SK-N-SH treated with all-trans-retinoic acid at 6 μM for 48 hours (cell line): ENCODE results near the gene CLIP3.

Experiments used
- ATAC-seq: fragments of 200-7000 bp; cut with Tn5 transposase; 3 replicates; pipeline ENCODE4 v1.9.1; 2020; ENCODE audit warnings: mild to moderate bottlenecking, moderate library complexity
- ARNTL ChIP-seq: fragments of 450-650 bp; formaldehyde crosslinking; IDR thresholded peaks from 2 replicates; pipeline ENCODE4 v1.5.0; 2020; ENCODE audit warnings: low read depth, mild to moderate bottlenecking, moderate library complexity, borderline replicate concordance
- BACH2 ChIP-seq: fragments of 250-450 bp; sonication (Bioruptor Pico); IDR thresholded peaks from 2 replicates; pipeline ENCODE4 v1.9.0; 2021; ENCODE audit warnings: mild to moderate bottlenecking, borderline replicate concordance
- CSDC2 ChIP-seq: fragments of 250-450 bp; sonication (Bioruptor Pico); IDR thresholded peaks from 2 replicates; pipeline ENCODE4 v1.5.0; 2020; ENCODE audit warnings: mild to moderate bottlenecking, moderate library complexity
- ESRRG ChIP-seq: fragments of 250-450 bp; sonication (Bioruptor Pico); IDR thresholded peaks from 2 replicates; pipeline ENCODE4 v1.6.1; 2021; ENCODE audit warnings: mild to moderate bottlenecking
- ISL1 ChIP-seq: fragments of 250-450 bp; sonication (Bioruptor Pico); IDR thresholded peaks from 2 replicates; pipeline ENCODE4 v2.1.2; 2022; ENCODE audit warnings: mild to moderate bottlenecking, moderate library complexity
- OSR1 ChIP-seq: fragments of 250-450 bp; sonication (Bioruptor Pico); IDR thresholded peaks from 2 replicates; pipeline ENCODE4 v1.8.0; 2022; ENCODE audit warnings: moderate library complexity, mild to moderate bottlenecking, inconsistent platforms
- PPARA ChIP-seq: fragments of 250-450 bp; sonication (Bioruptor Pico); IDR thresholded peaks from 2 replicates; pipeline ENCODE4 v1.5.0; 2020; ENCODE audit warnings: mild to moderate bottlenecking, borderline replicate concordance
- RARB ChIP-seq: fragments of 250-450 bp; sonication (Bioruptor Pico); IDR thresholded peaks from 2 replicates; pipeline ENCODE4 v1.8.0; 2021; ENCODE audit warnings: mild to moderate bottlenecking, moderate library complexity
- SNAI2 ChIP-seq: fragments of 250-450 bp; sonication (Bioruptor Pico); IDR thresholded peaks from 2 replicates; pipeline ENCODE4 v1.5.0; 2020; ENCODE audit warnings: mild to moderate bottlenecking, moderate library complexity
- ZC3H10 ChIP-seq: fragments of 250-450 bp; sonication (Bioruptor Pico); IDR thresholded peaks from 2 replicates; pipeline ENCODE4 v1.5.1; 2021; ENCODE audit warnings: mild to moderate bottlenecking, moderate library complexity
- ZFP30 ChIP-seq: fragments of 450-650 bp; formaldehyde crosslinking; IDR thresholded peaks from 2 replicates; pipeline ENCODE4 v1.5.0; 2022; ENCODE audit warnings: mild to moderate bottlenecking, moderate library complexity
- ZNF70 ChIP-seq: fragments of 450-650 bp; formaldehyde crosslinking; IDR thresholded peaks from 2 replicates; pipeline ENCODE4 v1.5.0; 2020; ENCODE audit warnings: mild to moderate bottlenecking, moderate library complexity
- ZNF8 ChIP-seq: fragments of 450-650 bp; formaldehyde crosslinking; IDR thresholded peaks from 2 replicates; pipeline ENCODE4 v1.5.0; 2020; ENCODE audit warnings: mild to moderate bottlenecking, moderate library complexity
- TF ChIP-seq, protein P1 (sequence below): fragments of 250-450 bp; sonication (Bioruptor Pico); IDR thresholded peaks from 2 replicates; pipeline ENCODE4 v1.5.1; 2021; ENCODE audit warnings: mild to moderate bottlenecking, moderate library complexity
- TF ChIP-seq, protein P2 (sequence below): fragments of 250-450 bp; sonication (Bioruptor Pico); IDR thresholded peaks from 2 replicates; pipeline ENCODE4 v1.8.0; 2021; ENCODE audit warnings: low read depth, mild to moderate bottlenecking, moderate library complexity, borderline replicate concordance
- TF ChIP-seq, protein P3 (sequence below): fragments of 250-450 bp; sonication (Bioruptor Pico); IDR thresholded peaks from 2 replicates; pipeline ENCODE4 v1.5.0; 2020; ENCODE audit warnings: mild to moderate bottlenecking, moderate library complexity
- TF ChIP-seq, protein P4 (sequence below): fragments of 250-450 bp; sonication (Bioruptor Pico); IDR thresholded peaks from 2 replicates; pipeline ENCODE4 v1.8.0; 2020; ENCODE audit warnings: mild to moderate bottlenecking, moderate library complexity, borderline replicate concordance
- TF ChIP-seq, protein P5 (sequence below): fragments of 250-450 bp; sonication (Bioruptor Pico); IDR thresholded peaks from 2 replicates; pipeline ENCODE4 v1.5.1; 2020; ENCODE audit warnings: low read depth, mild to moderate bottlenecking, moderate library complexity

Gene CLIP3, protein sequence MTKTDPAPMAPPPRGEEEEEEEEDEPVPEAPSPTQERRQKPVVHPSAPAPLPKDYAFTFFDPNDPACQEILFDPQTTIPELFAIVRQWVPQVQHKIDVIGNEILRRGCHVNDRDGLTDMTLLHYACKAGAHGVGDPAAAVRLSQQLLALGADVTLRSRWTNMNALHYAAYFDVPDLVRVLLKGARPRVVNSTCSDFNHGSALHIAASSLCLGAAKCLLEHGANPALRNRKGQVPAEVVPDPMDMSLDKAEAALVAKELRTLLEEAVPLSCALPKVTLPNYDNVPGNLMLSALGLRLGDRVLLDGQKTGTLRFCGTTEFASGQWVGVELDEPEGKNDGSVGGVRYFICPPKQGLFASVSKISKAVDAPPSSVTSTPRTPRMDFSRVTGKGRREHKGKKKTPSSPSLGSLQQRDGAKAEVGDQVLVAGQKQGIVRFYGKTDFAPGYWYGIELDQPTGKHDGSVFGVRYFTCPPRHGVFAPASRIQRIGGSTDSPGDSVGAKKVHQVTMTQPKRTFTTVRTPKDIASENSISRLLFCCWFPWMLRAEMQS

DNA sequence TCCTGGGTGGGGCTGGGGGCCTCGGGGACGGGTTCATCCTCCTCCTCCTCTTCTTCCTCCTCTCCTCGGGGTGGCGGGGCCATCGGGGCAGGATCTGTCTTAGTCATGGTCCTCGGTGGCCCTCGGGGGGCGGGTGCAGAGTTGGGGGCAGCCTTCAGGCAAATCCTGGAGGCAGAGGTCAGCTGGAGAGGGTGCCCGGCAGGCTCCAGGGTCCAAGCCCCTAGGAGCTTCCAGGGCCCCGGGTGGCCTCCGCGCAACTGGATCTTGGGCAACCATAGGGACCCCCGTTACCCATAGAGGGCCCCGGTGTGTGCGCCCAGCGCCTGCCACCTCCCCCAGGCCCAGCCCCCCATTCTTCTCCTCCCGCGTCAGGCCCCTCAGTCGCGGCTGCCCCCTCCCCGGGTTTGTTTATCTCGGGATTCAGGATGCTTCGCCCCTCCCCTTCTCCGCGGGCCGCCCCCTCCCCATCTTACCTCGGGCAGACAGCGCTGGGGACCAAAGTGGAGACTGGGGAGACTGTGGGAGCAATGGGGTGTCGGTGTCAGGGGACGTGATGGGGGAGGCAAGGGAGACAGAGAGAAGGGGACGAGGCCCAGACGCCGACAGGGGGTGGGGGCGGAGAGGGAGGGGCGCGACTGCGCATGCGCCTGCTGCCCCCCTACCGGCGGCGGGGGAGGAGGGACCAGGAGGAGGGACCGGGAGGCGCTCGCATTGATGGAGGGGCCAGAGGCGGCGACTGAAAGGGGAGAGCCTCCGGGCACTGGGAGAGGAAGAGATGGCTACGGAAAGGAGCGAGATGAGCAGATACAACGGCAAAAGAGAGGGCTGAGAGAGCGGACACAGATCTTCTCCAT is at the start of gene CLIP3:
CLIP3 (minus strand) TSS at position 623 of the 854 bp plus-strand sequence; CDS start at position 107, 516 bp downstream.
- peak; percentile 89 for ATAC-seq
- no peak for TF ChIP-seq ESRRG (CRISPR knock-in tag)

DNA sequence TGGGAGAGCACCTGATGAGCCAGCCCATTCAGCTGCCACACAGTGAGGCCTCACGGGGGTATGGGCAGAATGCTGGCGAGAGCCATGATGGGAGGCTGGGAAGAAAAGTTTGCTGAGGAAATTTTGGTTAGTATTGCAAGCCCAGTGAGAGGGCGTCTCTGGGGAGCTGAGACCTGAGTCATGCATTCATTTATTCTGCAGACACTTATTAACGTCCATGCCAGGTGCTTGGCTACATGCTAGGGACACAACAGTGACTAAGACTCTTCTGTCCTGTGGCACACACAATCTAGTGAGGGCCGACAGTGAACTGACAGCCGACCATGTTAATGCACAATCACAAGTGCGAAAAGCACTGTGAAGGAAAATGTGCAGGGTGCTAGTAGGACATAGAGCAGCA is 49.2 kb upstream of the CLIP3 start:
- TF ChIP-seq OSR1 (CRISPR knock-in tag) (no peak), ZNF8 (CRISPR knock-in tag) (no peak), ARNTL (CRISPR knock-in tag) (no peak)
- TF ChIP-seq, protein P1, sequence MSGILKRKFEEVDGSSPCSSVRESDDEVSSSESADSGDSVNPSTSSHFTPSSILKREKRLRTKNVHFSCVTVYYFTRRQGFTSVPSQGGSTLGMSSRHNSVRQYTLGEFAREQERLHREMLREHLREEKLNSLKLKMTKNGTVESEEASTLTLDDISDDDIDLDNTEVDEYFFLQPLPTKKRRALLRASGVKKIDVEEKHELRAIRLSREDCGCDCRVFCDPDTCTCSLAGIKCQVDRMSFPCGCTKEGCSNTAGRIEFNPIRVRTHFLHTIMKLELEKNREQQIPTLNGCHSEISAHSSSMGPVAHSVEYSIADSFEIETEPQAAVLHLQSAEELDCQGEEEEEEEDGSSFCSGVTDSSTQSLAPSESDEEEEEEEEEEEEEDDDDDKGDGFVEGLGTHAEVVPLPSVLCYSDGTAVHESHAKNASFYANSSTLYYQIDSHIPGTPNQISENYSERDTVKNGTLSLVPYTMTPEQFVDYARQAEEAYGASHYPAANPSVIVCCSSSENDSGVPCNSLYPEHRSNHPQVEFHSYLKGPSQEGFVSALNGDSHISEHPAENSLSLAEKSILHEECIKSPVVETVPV (CRISPR knock-in tag): no peak
- TF ChIP-seq, protein P2, sequence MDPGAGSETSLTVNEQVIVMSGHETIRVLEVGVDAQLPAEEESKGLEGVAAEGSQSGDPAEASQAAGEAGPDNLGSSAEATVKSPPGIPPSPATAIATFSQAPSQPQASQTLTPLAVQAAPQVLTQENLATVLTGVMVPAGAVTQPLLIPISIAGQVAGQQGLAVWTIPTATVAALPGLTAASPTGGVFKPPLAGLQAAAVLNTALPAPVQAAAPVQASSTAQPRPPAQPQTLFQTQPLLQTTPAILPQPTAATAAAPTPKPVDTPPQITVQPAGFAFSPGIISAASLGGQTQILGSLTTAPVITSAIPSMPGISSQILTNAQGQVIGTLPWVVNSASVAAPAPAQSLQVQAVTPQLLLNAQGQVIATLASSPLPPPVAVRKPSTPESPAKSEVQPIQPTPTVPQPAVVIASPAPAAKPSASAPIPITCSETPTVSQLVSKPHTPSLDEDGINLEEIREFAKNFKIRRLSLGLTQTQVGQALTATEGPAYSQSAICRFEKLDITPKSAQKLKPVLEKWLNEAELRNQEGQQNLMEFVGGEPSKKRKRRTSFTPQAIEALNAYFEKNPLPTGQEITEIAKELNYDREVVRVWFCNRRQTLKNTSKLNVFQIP (CRISPR knock-in tag): no peak

DNA sequence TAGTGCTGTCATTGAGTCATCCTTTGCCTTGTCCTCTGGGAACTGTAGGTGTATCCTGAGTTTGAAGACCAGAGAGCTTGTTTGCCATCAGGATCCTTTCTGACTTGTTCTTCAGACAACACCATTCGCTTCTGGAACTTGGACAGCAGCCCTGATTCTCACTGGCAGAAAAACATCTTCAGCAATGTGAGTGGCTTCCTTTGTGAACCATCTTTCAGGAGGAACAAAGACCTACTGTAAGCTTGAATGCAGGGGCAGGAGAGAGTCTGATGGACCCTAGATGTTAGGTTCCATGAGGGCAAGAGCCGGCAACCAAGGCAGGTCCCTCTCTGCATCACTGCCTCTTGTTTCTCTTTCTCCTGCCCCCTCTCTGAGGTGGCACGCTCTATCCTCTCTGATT is 48.7 kb upstream of the CLIP3 start:
- TF ChIP-seq, protein P3, sequence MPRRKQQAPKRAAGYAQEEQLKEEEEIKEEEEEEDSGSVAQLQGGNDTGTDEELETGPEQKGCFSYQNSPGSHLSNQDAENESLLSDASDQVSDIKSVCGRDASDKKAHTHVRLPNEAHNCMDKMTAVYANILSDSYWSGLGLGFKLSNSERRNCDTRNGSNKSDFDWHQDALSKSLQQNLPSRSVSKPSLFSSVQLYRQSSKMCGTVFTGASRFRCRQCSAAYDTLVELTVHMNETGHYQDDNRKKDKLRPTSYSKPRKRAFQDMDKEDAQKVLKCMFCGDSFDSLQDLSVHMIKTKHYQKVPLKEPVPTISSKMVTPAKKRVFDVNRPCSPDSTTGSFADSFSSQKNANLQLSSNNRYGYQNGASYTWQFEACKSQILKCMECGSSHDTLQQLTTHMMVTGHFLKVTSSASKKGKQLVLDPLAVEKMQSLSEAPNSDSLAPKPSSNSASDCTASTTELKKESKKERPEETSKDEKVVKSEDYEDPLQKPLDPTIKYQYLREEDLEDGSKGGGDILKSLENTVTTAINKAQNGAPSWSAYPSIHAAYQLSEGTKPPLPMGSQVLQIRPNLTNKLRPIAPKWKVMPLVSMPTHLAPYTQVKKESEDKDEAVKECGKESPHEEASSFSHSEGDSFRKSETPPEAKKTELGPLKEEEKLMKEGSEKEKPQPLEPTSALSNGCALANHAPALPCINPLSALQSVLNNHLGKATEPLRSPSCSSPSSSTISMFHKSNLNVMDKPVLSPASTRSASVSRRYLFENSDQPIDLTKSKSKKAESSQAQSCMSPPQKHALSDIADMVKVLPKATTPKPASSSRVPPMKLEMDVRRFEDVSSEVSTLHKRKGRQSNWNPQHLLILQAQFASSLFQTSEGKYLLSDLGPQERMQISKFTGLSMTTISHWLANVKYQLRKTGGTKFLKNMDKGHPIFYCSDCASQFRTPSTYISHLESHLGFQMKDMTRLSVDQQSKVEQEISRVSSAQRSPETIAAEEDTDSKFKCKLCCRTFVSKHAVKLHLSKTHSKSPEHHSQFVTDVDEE (CRISPR knock-in tag): no peak
- TF ChIP-seq ZC3H10 (no peak), ZNF70 (CRISPR knock-in tag) (no peak), ARNTL (CRISPR knock-in tag) (no peak), ZNF8 (CRISPR knock-in tag) (no peak), RARB (CRISPR knock-in tag) (no peak), BACH2 (CRISPR knock-in tag) (no peak), ZFP30 (CRISPR knock-in tag) (no peak), SNAI2 (CRISPR knock-in tag) (no peak), CSDC2 (CRISPR knock-in tag) (no peak), PPARA (CRISPR knock-in tag) (no peak), ISL1 (CRISPR knock-in tag) (no peak)
- TF ChIP-seq, protein P4, sequence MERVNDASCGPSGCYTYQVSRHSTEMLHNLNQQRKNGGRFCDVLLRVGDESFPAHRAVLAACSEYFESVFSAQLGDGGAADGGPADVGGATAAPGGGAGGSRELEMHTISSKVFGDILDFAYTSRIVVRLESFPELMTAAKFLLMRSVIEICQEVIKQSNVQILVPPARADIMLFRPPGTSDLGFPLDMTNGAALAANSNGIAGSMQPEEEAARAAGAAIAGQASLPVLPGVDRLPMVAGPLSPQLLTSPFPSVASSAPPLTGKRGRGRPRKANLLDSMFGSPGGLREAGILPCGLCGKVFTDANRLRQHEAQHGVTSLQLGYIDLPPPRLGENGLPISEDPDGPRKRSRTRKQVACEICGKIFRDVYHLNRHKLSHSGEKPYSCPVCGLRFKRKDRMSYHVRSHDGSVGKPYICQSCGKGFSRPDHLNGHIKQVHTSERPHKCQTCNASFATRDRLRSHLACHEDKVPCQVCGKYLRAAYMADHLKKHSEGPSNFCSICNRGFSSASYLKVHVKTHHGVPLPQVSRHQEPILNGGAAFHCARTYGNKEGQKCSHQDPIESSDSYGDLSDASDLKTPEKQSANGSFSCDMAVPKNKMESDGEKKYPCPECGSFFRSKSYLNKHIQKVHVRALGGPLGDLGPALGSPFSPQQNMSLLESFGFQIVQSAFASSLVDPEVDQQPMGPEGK (CRISPR knock-in tag): no peak
- TF ChIP-seq, protein P5, sequence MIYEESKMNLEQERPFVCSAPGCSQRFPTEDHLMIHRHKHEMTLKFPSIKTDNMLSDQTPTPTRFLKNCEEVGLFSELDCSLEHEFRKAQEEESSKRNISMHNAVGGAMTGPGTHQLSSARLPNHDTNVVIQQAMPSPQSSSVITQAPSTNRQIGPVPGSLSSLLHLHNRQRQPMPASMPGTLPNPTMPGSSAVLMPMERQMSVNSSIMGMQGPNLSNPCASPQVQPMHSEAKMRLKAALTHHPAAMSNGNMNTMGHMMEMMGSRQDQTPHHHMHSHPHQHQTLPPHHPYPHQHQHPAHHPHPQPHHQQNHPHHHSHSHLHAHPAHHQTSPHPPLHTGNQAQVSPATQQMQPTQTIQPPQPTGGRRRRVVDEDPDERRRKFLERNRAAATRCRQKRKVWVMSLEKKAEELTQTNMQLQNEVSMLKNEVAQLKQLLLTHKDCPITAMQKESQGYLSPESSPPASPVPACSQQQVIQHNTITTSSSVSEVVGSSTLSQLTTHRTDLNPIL (CRISPR knock-in tag): no peak
- ATAC-seq: no peak

More for the DNA sequence above, 49.2 kb upstream of the CLIP3 start:
- no peak for ATAC-seq
